GM06990 (cell line): Measurements from ENCODE around the gene ZNF689.

Source experiments
- DNase-seq: peaks from one replicate; pipeline ENCODE4 v3.0.0-alpha.2; 2011; ENCODE audit not compliant: insufficient read length; ENCODE audit errors: extremely low read depth
- H3K27me3 ChIP-seq: replicated peaks from 2 replicates; pipeline ENCODE4 v1.6.0; 2011; ENCODE audit warnings: low read length; ENCODE audit not compliant: control insufficient read depth, insufficient read depth
- H3K36me3 ChIP-seq: 2 replicates; pipeline ENCODE4 v1.5.1; 2011; ENCODE audit warnings: low read length; ENCODE audit not compliant: control insufficient read depth, insufficient read depth
- H3K4me3 ChIP-seq: replicated peaks from 2 replicates; pipeline ENCODE4 v1.5.1; 2011; ENCODE audit warnings: low read depth, mild to moderate bottlenecking, control low read depth, low read length
- TF ChIP-seq, protein P1 (sequence below): IDR thresholded peaks from 2 replicates; pipeline ENCODE4 v1.5.1; 2011; ENCODE audit warnings: low read length, control low read depth, mild to moderate bottlenecking, inconsistent platforms; ENCODE audit not compliant: insufficient read depth, poor library complexity, severe bottlenecking

Gene ZNF689

DNA sequence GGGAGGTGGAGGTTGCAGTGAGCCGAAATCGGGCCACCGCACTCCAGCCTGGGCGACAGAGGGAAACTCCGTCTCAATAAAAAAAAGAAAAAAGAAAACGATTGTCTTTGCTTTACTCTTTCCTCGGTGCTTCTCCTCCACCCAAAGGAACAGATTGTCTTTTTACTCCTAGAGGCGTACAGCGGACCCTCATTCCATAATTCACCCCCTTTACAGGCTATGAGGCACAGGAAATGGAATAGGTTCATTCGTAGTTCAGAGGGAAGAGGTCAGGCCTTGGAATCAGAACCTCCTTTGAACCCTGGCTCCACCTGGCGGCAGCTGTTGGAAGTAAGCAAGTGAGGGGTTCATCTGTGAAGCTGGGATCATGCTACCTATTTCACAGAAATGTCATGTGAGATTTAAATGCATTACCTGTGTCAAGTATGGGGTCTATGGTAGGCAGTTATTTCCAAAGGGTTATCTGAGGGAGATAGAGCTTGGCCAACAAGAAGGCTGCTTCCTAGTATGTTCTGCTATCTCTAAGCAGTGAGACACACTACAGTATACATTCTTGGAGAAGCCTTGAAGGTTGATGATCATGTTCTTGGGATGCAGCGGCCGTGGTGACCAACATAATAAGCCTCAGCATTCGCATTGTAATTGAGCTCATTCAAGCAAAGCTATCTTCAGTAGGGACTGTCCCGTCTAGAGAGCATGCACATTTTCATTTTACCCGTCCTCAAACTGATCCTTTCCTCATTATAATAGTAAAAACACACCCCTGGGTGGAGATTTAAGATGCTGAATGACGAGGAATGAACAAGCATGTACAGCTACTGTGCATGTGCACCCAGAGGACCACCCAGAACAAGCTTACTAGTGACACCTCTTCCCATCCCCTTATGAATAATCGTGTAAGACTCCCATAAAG is 18.7 kb upstream of the ZNF689 start:
- Histone ChIP-seq H3K36me3 (no peaks in the 10 kb centered on the region), H3K4me3 (peak overlapping the region; percentile 38)

DNA sequence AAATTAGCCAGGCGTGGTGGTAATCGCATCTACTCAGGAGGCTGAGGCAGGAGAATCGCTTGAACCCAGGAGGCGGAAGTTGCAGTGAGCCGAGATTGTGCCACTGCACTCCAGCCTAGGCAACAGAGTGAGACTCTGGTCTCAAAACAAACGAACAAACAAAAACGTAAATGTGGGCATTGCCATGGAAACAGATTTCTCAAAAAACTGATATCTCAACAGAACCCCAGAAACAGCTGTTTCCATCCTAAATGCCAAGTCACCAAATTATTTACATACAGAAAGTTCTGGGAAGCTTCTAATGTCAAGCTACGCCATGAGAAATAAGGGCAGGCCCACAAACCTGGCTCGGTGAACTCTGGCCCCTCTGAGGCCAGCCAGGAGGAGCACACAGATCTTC is 16.0 kb upstream of the ZNF689 start:
- H3K36me3 ChIP-seq: no peaks in the 10 kb centered on the region
- no peak overlapping the region for H3K4me3 ChIP-seq
- TF ChIP-seq, protein P1, sequence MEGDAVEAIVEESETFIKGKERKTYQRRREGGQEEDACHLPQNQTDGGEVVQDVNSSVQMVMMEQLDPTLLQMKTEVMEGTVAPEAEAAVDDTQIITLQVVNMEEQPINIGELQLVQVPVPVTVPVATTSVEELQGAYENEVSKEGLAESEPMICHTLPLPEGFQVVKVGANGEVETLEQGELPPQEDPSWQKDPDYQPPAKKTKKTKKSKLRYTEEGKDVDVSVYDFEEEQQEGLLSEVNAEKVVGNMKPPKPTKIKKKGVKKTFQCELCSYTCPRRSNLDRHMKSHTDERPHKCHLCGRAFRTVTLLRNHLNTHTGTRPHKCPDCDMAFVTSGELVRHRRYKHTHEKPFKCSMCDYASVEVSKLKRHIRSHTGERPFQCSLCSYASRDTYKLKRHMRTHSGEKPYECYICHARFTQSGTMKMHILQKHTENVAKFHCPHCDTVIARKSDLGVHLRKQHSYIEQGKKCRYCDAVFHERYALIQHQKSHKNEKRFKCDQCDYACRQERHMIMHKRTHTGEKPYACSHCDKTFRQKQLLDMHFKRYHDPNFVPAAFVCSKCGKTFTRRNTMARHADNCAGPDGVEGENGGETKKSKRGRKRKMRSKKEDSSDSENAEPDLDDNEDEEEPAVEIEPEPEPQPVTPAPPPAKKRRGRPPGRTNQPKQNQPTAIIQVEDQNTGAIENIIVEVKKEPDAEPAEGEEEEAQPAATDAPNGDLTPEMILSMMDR: no peak
- no peaks in the 10 kb centered on the region; the same call in 1 of the 2 replicates for H3K27me3 ChIP-seq
- DNase-seq: no peak

More for the DNA sequence above, 18.7 kb upstream of the ZNF689 start:
- DNase-seq: peak; percentile 29
- no peaks in the 10 kb centered on the region for H3K27me3 ChIP-seq
- TF ChIP-seq, protein P1: peak; percentile 97

DNA sequence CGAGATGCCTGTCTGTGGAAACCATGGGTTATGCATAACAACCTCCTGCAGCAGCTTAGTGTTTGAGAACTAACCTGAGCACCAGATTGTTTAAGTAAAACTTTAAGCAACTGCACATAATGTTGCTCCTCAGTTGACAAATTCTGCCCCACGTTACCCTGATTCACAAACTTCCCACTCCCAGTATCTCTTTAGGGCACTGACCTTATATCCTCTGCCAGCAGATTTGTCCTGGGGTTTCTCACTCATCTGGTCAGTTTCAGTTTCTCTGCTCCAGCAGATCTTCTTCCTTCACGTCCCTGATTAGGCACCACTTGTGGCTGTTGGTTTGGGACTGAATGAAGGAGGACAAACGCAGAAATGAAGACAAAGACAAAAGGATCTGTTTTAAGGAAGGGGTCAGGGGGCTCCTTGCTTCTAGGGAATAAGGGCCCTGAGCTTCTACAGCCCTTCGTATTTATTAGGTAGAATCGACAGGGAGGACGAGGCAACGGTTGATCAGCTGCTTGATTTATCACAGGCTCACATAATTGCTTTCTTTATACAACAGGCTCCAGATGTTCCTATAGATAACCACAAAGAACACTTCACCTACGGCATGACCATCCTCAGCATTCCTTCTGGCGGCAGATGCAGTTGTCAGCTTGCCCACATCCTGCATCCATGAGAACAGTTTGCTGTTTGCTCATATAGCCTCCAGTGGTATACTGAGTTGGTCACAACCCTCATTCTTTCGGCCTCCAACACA is 13.5 kb upstream of the ZNF689 start:
- no peaks in the 10 kb centered on the region; the same call in 1 of the 2 replicates for H3K27me3 ChIP-seq
- H3K36me3 ChIP-seq: no peaks in the 10 kb centered on the region
- TF ChIP-seq, protein P1: no peak
- no peak for DNase-seq
- H3K4me3 ChIP-seq: no peak overlapping the region

DNA sequence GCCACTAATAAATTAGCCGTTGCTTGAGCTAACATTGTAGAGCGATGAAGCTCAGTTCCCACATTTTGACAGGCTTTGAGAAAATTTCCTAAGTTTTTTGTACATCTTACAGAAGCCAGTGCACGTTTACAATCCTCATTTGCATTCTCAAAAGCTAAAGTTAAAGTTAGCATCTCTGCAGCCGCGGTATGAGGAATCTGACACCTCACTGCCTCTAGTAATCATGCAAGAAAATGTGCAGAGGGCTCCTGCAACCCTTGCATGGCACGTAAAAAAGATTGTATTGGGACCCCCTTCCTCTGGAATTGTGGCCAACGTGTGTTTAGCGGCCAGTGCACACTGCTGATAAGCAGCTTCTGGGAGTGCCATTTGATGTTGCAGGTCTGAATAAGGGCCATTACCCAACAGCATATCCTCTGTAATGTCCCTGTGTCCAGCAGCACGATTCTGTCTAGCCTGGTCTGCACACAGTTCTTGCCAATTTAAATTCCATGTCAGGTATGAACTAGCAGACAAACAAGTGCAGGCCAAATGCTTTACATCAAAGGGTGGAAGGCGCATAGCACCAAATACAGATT is 12.4 kb upstream of the ZNF689 start:
- H3K4me3 ChIP-seq: no peak overlapping the region
- no peaks in the 10 kb centered on the region; the same call in 1 of the 2 replicates for H3K27me3 ChIP-seq
- no peaks in the 10 kb centered on the region for H3K36me3 ChIP-seq
- no peak for DNase-seq
- TF ChIP-seq, protein P1: no peak

DNA sequence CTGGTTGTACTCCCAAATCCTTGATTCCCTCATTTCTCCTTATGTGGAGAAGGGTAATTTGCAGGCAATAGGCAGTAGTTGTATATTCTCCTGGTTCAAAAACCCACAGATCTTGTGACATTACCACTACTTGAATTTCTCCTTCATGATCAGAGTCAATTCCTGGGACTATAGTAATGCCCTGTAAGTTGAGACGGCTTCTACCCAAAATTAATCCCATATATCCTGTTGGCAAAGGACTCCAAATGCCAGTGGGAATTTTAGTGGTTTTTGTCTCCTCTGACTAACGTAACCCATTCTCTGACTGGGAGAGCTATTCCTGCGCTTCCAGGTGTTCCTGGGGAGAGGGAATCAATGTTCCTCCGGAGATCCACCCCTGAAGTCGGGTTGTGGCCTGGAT is 11.6 kb upstream of the ZNF689 start:
- Histone ChIP-seq H3K36me3 (no peaks in the 10 kb centered on the region), H3K4me3 (no peak overlapping the region), H3K27me3 (no peaks in the 10 kb centered on the region; the same call in 1 of the 2 replicates)
- DNase-seq: no peak
- TF ChIP-seq, protein P1: no peak
